Measurements from ENCODE around the gene ASPSCR1.

Gene ASPSCR1

DNA sequence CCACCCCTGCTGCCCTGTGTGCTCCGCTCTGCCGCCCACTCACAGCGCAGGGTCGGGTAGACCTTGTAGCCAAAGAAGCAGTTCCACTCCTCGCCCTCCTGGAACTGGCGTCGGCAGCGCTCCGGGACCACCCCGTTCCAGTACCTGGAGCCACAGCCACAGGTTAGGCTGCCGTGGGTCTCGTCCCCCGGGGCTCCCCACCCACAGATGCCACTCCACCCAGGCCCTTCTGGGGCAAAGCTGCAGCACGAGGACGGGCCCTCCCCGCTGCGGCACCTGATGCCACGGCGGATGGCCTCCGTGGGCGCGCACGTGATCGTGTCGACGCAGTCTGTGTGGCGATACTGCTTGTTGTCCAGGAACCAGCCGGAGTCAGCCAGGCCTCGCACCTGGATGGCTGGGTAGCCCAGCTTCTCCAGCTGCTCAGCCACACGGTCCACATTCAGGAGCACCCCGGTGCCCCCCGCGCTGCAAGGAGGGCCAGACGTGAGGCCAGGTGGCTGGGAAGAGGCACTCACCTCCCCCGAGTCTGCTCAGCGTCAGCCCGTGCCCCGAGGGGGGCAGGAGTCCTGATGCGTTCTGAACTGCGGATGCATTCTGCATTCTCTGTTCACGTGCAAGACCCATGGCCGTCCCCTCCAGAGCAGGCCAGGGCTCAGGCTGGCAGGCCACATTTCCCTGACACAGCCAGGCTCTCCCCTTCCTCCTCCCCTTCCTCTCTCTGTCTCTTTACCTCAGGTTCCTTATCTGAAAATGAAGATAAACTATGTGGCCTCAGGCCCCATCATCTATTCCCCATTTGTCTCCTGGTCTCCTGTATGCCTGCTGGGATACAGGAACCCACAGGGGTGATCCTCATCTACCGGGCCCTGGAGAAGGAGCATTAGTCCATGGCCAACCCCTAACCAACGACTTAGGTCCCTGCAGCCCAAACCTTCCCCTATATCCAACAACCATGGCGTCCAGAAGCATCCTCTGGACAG lies 20.5 kb upstream of the ASPSCR1 start:
- Histone ChIP-seq H3K27ac (ENCODE audit: insufficient read depth in 1 of 2, low read depth in 1 of 2, low read length in 2 of 2, poor library complexity in 1 of 2, severe bottlenecking in 2 of 2) (no peak overlapping the region), H3K27me3 (replicated peaks in 2 of 5; ENCODE audit: control insufficient read depth in 4 of 5, insufficient read depth in 5 of 5, low read length in 4 of 5) (peaks cover 0 to 41% (median 9%) of the 10 kb centered on the region in 5 experiments), H3K9me3 (ENCODE audit: control extremely low read depth in 1 of 5, control insufficient read depth in 4 of 5, insufficient read depth in 2 of 5, low read depth in 1 of 5, low read length in 4 of 5) (no peaks in the 10 kb centered on the region), H3K4me3 (ENCODE audit: control insufficient read depth in 1 of 7, extremely low read depth in 1 of 7, insufficient read depth in 4 of 7, low read depth in 2 of 7, low read length in 6 of 7) (no peak overlapping the region), H3K36me3 (ENCODE audit: control insufficient read depth in 4 of 4, insufficient read depth in 4 of 4, low read length in 3 of 4) (no peaks in the 10 kb centered on the region), H3K4me1 (ENCODE audit: control extremely low read depth in 1 of 4, control insufficient read depth in 4 of 4, insufficient read depth in 4 of 4, low read length in 3 of 4) (peaks cover 0 to 30% (median 23%) of the 10 kb centered on the region in 4 experiments)
- 93% methylated on average over 44 of the region's 45 CpGs for WGBS (ENCODE audit: insufficient coverage)
- ChIA-PET CTCF (interaction anchor here (1.6 to 4.1 kb wide), 2 partner anchors 59 to 64 kb away, joined by 4 to 28 read pairs; no protein-coding TSS in a partner anchor), POLR2A (no interaction called here)
- no peak for DNase-seq

DNA sequence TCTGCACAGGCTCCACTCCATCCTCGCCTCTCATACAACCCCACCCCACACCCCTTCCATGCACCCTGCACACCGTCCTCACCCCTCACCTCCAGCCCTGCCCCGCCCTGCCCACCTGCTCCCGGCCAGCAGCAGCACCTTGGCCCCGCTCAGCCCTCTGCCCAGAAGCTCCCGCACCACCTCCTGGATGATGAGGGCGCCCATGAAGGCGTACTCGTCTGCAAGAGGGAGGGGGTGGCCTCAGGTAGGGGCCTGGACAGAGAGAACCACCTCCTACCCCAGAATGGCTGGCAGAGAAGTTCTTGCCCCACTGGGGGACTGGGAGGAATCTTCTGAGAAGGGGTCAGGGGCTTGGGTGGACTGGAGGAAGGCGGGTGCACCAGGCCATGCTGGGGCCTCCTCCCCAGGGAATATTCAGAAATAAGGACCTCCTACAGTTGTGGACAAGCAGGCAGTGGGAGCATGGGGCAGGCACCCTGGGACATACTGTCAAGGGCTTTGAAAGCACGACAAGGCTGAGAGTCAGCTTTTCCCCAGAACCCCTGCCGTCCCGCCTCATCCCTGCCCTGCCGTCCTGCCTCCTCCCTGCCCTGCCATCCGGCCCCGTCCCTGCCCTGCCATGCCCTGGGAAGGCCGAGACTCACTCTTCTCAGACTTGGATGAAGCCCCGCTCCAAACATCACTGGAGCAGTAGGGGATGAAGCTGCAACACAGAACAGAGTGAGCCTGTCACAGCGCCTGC lies 19.6 kb upstream of the ASPSCR1 start:
- CTCF ChIA-PET, result interaction anchor here (1.6 kb wide), 1 partner anchor 58 kb away, joined by 4 read pairs; no protein-coding TSS in a partner anchor
- Histone ChIP-seq H3K36me3 (ENCODE audit: control insufficient read depth in 4 of 4, insufficient read depth in 4 of 4, low read length in 3 of 4) (no peaks in the 10 kb centered on the region), H3K9me3 (ENCODE audit: control extremely low read depth in 1 of 5, control insufficient read depth in 4 of 5, insufficient read depth in 2 of 5, low read depth in 1 of 5, low read length in 4 of 5) (no peaks in the 10 kb centered on the region), H3K4me1 (ENCODE audit: control extremely low read depth in 1 of 4, control insufficient read depth in 4 of 4, insufficient read depth in 4 of 4, low read length in 3 of 4) (peaks cover 0 to 24% (median 20%) of the 10 kb centered on the region in 4 experiments), H3K27me3 (replicated peaks in 2 of 5; ENCODE audit: control insufficient read depth in 4 of 5, insufficient read depth in 5 of 5, low read length in 4 of 5) (peaks cover 0 to 51% (median 14%) of the 10 kb centered on the region in 5 experiments), H3K27ac (ENCODE audit: insufficient read depth in 1 of 2, low read depth in 1 of 2, low read length in 2 of 2, poor library complexity in 1 of 2, severe bottlenecking in 2 of 2) (no peak overlapping the region), H3K4me3 (ENCODE audit: control insufficient read depth in 1 of 7, extremely low read depth in 1 of 7, insufficient read depth in 4 of 7, low read depth in 2 of 7, low read length in 6 of 7) (no peak overlapping the region)
- DNase-seq, result no peak
- 98% methylated on average over 13 of the region's 19 CpGs for WGBS (ENCODE audit: insufficient coverage)
- POLR2A ChIA-PET, result no interaction called here

DNA sequence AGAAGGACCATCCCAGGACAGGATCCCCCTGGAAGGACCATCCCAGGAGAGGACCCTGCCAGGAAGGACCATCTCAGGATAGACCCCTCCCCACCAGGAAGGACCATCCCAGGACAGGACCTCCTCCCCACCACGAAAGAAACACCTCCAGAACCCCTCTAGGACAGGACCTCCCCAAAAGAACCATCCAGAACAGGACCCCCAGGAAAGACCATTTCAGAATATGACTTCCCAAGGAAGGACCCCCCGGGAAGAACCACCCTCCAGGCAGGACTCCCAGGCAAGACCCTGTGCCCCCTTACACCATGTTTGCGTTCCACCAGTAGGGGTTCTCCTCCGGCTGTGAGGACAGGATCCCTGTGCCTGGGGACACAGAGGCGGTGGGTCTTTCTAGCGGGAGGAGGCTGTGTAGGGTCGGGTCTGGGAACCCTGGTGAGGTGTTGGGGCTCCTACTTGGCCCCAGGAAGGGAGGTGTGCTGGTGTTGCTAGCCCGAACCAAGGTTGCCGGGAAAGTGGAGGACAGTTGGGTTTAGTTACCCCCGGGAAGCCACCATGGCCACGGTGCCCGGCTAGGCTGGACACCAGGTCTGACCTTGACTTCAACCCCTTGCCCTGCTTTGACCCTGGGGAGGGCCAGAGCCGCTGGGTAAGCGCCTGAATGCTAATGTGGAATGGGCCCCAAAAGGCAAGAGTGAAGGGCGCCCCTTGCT lies 18.6 kb upstream of the ASPSCR1 start:
- H3K4me3 ChIP-seq (ENCODE audit: control insufficient read depth in 1 of 7, extremely low read depth in 1 of 7, insufficient read depth in 4 of 7, low read depth in 2 of 7, low read length in 6 of 7), result peak overlapping the region in 2 of 7 experiments; percentile 55 to 61
- H3K4me1 ChIP-seq (ENCODE audit: control extremely low read depth in 1 of 4, control insufficient read depth in 4 of 4, insufficient read depth in 4 of 4, low read length in 3 of 4), result peaks cover 0 to 22% (median 19%) of the 10 kb centered on the region in 4 experiments
- no peak for DNase-seq
- H3K27me3 ChIP-seq (replicated peaks in 2 of 5; ENCODE audit: control insufficient read depth in 4 of 5, insufficient read depth in 5 of 5, low read length in 4 of 5), result peaks cover 0 to 58% (median 21%) of the 10 kb centered on the region in 5 experiments
- 72% methylated on average over 13 of the region's 15 CpGs for WGBS (ENCODE audit: insufficient coverage)
- H3K27ac ChIP-seq (ENCODE audit: insufficient read depth in 1 of 2, low read depth in 1 of 2, low read length in 2 of 2, poor library complexity in 1 of 2, severe bottlenecking in 2 of 2), result no peak overlapping the region
- H3K9me3 ChIP-seq (ENCODE audit: control extremely low read depth in 1 of 5, control insufficient read depth in 4 of 5, insufficient read depth in 2 of 5, low read depth in 1 of 5, low read length in 4 of 5), result no peaks in the 10 kb centered on the region
- H3K36me3 ChIP-seq (ENCODE audit: control insufficient read depth in 4 of 4, insufficient read depth in 4 of 4, low read length in 3 of 4), result no peaks in the 10 kb centered on the region
- CTCF ChIA-PET, result interaction anchor here (0.7 to 6.4 kb wide), 22 partner anchors 9 to 89 kb away, joined by 3 to 117 read pairs (median 5); partner anchors contain the start of genes ASPSCR1, CENPX, DCXR and LRRC45
- POLR2A ChIA-PET, result interaction anchor here (0.6 to 1.1 kb wide), 4 partner anchors 7 to 63 kb away, joined by 3 to 11 read pairs (median 4); partner anchors contain the start of genes CENPX and MAFG

DNA sequence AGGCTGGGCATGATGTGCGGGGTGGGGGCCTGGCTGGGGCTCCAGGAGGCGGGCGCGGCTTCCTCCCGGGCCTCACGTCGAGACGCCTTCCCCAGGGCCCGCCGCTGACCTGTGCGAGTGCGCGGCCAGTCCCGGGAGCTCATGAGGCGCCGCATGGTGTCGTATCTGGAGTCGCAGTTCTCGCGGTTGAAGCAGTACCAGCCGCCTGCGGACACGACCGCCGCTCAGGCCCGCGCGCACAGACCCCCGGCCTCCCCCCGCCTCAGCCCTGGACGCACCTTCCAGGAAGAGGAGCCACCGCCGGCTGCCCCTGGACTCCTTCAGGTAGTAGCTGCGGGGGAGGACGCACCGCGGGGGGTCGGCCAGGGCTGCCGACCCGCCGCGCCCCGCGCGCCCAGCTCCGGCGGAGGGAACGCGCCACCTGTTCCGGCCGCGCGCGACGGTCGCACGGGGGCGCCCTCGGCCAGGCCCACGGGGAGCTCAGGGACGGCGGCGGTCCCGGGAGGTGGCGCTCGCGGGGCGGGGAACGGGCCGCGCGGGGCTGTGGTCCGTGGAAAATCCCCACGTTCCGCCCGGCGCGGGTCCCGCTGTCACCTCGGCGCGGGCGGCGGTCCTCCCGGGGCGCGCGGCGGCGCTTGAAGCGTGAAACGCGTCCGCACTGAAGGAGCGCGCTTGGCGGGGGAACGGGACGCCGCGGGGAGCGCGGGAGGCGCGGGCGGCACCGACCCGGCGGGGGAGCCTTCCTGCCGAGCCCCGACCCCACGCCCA lies 17.9 kb upstream of the ASPSCR1 start:
- ChIA-PET POLR2A (interaction anchor here (0.6 to 1.1 kb wide), 5 partner anchors 8 to 62 kb away, joined by 3 to 11 read pairs (median 4); partner anchors contain the start of genes CENPX and MAFG), CTCF (interaction anchor here (0.7 to 6.4 kb wide), 22 partner anchors 9 to 90 kb away, joined by 3 to 117 read pairs (median 5); partner anchors contain the start of genes ASPSCR1, CENPX, DCXR and LRRC45)
- Histone ChIP-seq H3K36me3 (ENCODE audit: control insufficient read depth in 4 of 4, insufficient read depth in 4 of 4, low read length in 3 of 4) (no peaks in the 10 kb centered on the region), H3K4me3 (ENCODE audit: control insufficient read depth in 1 of 7, extremely low read depth in 1 of 7, insufficient read depth in 4 of 7, low read depth in 2 of 7, low read length in 6 of 7) (peak overlapping the region in 6 of 7 experiments; percentile 9 to 61 (median 40)), H3K9me3 (ENCODE audit: control extremely low read depth in 1 of 5, control insufficient read depth in 4 of 5, insufficient read depth in 2 of 5, low read depth in 1 of 5, low read length in 4 of 5) (no peaks in the 10 kb centered on the region), H3K27me3 (replicated peaks in 2 of 5; ENCODE audit: control insufficient read depth in 4 of 5, insufficient read depth in 5 of 5, low read length in 4 of 5) (peaks cover 0 to 63% (median 21%) of the 10 kb centered on the region in 5 experiments), H3K4me1 (ENCODE audit: control extremely low read depth in 1 of 4, control insufficient read depth in 4 of 4, insufficient read depth in 4 of 4, low read length in 3 of 4) (peaks cover 0 to 22% (median 19%) of the 10 kb centered on the region in 4 experiments), H3K27ac (ENCODE audit: insufficient read depth in 1 of 2, low read depth in 1 of 2, low read length in 2 of 2, poor library complexity in 1 of 2, severe bottlenecking in 2 of 2) (no peak overlapping the region)
- WGBS (ENCODE audit: insufficient coverage), result under 1% methylated on average over 85 of the region's 112 CpGs
- DNase-seq, result peak; percentile 54 to 73 (median 72)

DNA sequence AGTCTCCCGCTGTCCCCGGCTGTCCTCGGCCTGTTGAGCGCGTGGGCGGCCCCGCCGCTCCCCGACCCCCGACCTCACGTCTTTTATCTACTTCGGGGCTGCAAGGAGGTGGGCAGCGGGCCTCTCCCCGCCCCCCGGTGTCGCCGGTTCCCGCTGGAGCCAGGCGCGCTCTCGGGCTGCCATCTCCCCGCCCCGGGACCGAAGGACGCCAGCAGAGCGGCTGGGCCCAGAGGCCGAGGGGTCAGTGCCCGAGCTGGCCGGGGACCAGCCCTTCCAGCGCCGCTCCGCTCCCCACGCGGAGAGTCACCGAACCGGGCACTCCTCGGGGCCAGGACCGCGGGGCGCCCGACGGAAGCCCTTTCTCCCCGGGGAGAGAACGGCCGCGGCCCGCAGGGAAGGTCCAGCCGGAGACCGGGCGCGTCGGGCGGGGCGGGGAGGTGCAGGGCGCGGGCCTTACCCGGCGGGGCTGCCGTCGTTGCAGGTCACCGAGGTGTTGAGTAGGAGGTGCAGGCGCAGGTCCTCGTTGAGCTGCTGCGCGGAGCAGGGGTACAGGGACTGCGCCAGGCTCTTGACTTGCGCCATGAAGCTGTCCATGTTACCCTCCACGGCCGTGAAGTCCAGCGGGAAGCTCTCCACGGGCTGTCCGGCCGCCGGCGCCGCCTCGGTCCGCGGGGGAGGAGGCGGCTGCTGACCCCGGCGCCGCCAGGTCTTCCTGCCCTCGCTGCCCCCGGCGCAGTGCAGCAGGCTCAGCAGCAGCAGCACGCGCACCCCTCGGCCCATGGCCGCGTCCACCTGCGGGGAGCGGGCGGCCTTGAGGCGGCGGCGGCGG lies 17.1 kb upstream of the ASPSCR1 start:
- CTCF ChIA-PET, result interaction anchor here (0.8 to 6.4 kb wide), 17 partner anchors 8 to 91 kb away, joined by 3 to 117 read pairs (median 6); partner anchors contain the start of genes ASPSCR1, CENPX, DCXR and LRRC45
- no peak overlapping the region for H3K27ac ChIP-seq (ENCODE audit: insufficient read depth in 1 of 2, low read depth in 1 of 2, low read length in 2 of 2, poor library complexity in 1 of 2, severe bottlenecking in 2 of 2)
- H3K4me1 ChIP-seq (ENCODE audit: control extremely low read depth in 1 of 4, control insufficient read depth in 4 of 4, insufficient read depth in 4 of 4, low read length in 3 of 4), result peaks cover 0 to 24% (median 20%) of the 10 kb centered on the region in 4 experiments
- no peak for DNase-seq
- 6% methylated on average over 74 of the region's 98 CpGs for WGBS (ENCODE audit: insufficient coverage)
- peak overlapping the region in 5 of 7 experiments; percentile 9 to 61 (median 42) for H3K4me3 ChIP-seq (ENCODE audit: control insufficient read depth in 1 of 7, extremely low read depth in 1 of 7, insufficient read depth in 4 of 7, low read depth in 2 of 7, low read length in 6 of 7)
- H3K36me3 ChIP-seq (ENCODE audit: control insufficient read depth in 4 of 4, insufficient read depth in 4 of 4, low read length in 3 of 4), result no peaks in the 10 kb centered on the region
- POLR2A ChIA-PET, result interaction anchor here (1.0 to 1.1 kb wide), 3 partner anchors 13 to 61 kb away, joined by 3 to 11 read pairs (median 4); partner anchors contain the start of genes CENPX and MAFG
- peaks cover 0 to 63% (median 21%) of the 10 kb centered on the region in 5 experiments for H3K27me3 ChIP-seq (replicated peaks in 2 of 5; ENCODE audit: control insufficient read depth in 4 of 5, insufficient read depth in 5 of 5, low read length in 4 of 5)
- no peaks in the 10 kb centered on the region for H3K9me3 ChIP-seq (ENCODE audit: control extremely low read depth in 1 of 5, control insufficient read depth in 4 of 5, insufficient read depth in 2 of 5, low read depth in 1 of 5, low read length in 4 of 5)

Data from common myeloid progenitor, CD34-positive (primary cell).